ENCODE data around the gene NOL9. TPM values are rescaled to one million over a fixed set of nuclear protein-coding genes. Genes with fewer than 3 reads are reported as not detected.
A peak's percentile ranks its signal among the peaks of the same experiment; 100 is the strongest.

The NOL9 gene
- total and polyA plus RNA-seq, 8 donors, result 2.7 to 150 (median 23.5) TPM

DNA sequence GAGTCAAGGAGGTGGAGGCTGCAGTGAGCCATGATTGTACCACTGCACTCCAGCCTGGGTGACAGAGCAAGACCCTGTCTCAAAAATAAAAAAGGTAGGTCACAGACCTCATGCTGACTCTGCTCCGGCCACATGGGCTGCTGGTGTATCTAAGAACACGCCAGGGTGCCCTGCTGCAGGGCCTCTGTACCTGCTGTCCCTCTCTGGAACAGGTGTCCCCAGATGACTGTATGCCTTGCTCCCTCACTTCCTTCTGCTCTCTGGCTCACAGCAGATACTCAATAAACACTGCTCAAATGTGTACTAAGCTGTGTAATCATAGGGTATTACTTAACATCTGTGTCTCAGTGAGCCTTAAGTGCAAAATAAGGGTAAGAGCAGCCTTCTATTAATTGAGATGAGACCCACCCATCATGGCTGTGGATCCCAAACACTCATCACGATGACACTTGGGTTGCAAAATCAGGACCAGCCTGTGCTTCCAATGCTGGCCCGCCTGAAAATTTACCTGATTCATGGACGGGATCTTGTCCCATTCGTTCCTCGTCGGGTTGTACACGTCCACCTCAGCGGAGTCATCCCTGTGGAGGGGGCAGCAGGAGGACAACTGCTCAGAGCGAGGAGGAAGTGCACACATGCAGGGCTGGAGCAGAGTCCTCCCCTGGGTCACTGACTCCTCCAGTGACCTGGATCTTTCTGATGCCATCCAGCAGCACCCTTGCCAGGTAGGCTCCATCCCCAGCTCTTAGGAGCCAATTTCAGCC is 40.8 kb upstream of the NOL9 start:
- intact Hi-C loops (cut with DNase I; ENCODE audit: low total_unique reads), result no loop called here
- Histone ChIP-seq H3K4me1 (peaks cover 61 to 95% (median 74%) of the 10 kb centered on the region in 4 donors), H3K4me3 (peak overlapping the region in 1 of 4 donors; percentile 98), H3K27me3 (no peaks in the 10 kb centered on the region), H3K27ac (peak overlapping the region in 1 of 5 donors; percentile 22), H3K36me3 (peaks cover 79 to 96% (median 91%) of the 10 kb centered on the region in 4 donors), H3K9me3 (no peaks in the 10 kb centered on the region)
- TF ChIP-seq EP300 (IDR thresholded peaks at IDR 0.05) (no peak), POLR2AphosphoS5 (IDR thresholded peaks at IDR 0.05) (no peak), POLR2A (IDR thresholded peaks at IDR 0.05) (no peak)
- TF ChIP-seq, protein P1, sequence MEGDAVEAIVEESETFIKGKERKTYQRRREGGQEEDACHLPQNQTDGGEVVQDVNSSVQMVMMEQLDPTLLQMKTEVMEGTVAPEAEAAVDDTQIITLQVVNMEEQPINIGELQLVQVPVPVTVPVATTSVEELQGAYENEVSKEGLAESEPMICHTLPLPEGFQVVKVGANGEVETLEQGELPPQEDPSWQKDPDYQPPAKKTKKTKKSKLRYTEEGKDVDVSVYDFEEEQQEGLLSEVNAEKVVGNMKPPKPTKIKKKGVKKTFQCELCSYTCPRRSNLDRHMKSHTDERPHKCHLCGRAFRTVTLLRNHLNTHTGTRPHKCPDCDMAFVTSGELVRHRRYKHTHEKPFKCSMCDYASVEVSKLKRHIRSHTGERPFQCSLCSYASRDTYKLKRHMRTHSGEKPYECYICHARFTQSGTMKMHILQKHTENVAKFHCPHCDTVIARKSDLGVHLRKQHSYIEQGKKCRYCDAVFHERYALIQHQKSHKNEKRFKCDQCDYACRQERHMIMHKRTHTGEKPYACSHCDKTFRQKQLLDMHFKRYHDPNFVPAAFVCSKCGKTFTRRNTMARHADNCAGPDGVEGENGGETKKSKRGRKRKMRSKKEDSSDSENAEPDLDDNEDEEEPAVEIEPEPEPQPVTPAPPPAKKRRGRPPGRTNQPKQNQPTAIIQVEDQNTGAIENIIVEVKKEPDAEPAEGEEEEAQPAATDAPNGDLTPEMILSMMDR (IDR thresholded peaks at IDR 0.05), result no peak
- DNase-seq, result no peak
- 81 to 93% (median 83%) methylated on average over 10 to 11 of the region's 11 CpGs for WGBS, 5 donors

DNA sequence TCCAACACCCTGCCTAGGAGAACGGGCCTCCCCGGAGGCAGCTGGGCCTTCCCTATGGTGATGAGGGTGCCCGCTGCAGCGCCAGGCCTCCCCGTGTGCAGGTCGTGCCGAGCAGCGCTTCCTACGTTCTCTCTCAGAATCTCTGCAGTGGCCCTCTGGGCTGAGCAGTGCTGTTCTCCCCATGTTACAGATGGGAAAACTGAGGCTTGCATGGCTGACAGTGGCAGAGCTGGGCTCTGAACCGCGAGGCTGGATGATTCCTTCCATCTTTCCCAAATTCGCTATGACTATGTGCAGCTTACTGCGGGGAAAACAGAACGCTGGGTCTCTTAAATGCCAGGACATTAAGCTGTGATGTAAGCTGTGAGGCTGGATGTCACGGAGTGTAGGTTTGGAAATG is 39.5 kb upstream of the NOL9 start:
- H3K27ac ChIP-seq, result no peak overlapping the region
- peaks cover 85 to 100% (median 100%) of the 10 kb centered on the region in 4 donors for H3K36me3 ChIP-seq

DNA sequence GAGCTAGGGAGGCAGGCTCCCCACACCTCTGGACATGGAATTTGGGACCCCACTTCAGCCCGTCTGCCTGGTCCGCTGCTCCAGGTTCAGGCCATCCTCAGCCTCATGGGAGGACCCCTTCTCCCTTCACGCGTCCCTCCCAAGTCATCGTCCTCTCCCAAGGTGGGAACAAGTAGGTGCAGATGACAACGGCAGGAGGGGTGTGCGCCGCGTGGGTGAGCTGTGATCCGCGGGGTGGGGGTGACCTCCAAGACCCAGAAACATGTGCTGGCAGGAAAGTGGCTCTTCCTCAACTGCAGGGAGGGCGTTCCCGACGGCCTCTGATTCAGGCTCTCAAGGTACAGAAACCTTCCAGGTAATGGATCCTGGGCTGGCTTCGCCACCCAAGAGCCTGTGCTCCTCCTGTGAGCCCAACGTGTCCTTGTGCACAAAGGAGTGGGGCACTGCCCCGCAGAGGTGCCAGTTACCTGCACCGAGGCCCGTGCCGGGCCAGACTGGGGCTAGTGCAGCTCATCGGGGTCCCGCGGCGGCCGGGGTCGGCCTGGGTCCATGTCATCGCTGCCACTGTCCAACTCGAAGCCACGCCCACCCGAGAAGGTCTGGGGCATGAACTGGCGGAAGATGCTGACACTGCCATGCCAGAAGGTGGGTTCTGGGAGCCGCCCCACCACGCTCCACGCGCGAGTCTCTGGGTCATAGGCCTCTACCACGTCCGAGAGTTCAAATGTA is 38.7 kb upstream of the NOL9 start:
- H3K36me3 ChIP-seq, result peaks cover 85 to 100% (median 100%) of the 10 kb centered on the region in 4 donors
- intact Hi-C loops (cut with DNase I; ENCODE audit: low total_unique reads), result no loop called here
- peaks cover 46 to 90% (median 66%) of the 10 kb centered on the region in 4 donors for H3K4me1 ChIP-seq
- H3K27ac ChIP-seq, result peak overlapping the region in 1 of 5 donors; percentile 27
- no peaks in the 10 kb centered on the region for H3K27me3 ChIP-seq
- no peak overlapping the region for H3K4me3 ChIP-seq
- H3K9me3 ChIP-seq, result no peaks in the 10 kb centered on the region
- DNase-seq, result no peak
- WGBS, 5 donors, result 91 to 94% (median 92%) methylated on average over 22 to 38 of the region's 38 CpGs
- TF ChIP-seq POLR2A (IDR thresholded peaks at IDR 0.05) (no peak), EP300 (IDR thresholded peaks at IDR 0.05) (no peak)

More for the DNA sequence above, 39.5 kb upstream of the NOL9 start:
- Histone ChIP-seq H3K27me3 (no peaks in the 10 kb centered on the region), H3K9me3 (no peaks in the 10 kb centered on the region), H3K4me1 (peaks cover 48 to 90% (median 66%) of the 10 kb centered on the region in 4 donors), H3K4me3 (no peak overlapping the region)
- intact Hi-C loops (cut with DNase I; ENCODE audit: low total_unique reads), result no loop called here
- TF ChIP-seq POLR2A (IDR thresholded peaks at IDR 0.05) (no peak), POLR2AphosphoS5 (IDR thresholded peaks at IDR 0.05) (no peak)
- 92 to 96% (median 93%) methylated on average over 6 to 15 of the region's 15 CpGs for WGBS, 5 donors
- no peak for DNase-seq

DNA sequence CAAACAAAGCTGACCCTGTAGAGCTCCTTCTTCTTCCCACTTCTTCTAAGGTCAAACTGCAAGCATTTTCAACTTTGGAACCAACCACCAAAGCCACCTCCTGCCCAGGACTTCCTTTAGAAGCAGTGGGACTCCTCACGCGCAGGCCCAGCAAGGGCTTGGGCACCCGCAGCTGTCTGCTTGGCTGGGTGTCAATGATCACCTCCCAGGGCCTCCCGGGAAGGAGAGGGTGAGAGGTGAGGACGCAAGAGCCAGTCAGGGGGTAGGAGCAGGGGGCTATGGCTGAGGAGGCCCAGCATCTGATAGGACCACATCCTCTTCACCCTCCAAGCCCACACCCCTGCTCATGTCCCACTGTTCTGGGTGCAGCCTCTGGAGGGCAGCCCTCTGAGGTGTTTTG is 38.1 kb upstream of the NOL9 start:
- peak overlapping the region in 1 of 5 donors; percentile 27 for H3K27ac ChIP-seq
- H3K4me3 ChIP-seq, result no peak overlapping the region
- intact Hi-C loops (cut with DNase I; ENCODE audit: low total_unique reads), result no loop called here
- WGBS, 5 donors, result 23 to 51% (median 43%) methylated on average over 5 of the region's 5 CpGs
- peaks cover 45 to 90% (median 66%) of the 10 kb centered on the region in 4 donors for H3K4me1 ChIP-seq
- no peak for DNase-seq
- H3K27me3 ChIP-seq, result no peaks in the 10 kb centered on the region
- TF ChIP-seq, protein P1 (IDR thresholded peaks at IDR 0.05), result no peak
- TF ChIP-seq POLR2AphosphoS5 (IDR thresholded peaks at IDR 0.05), result no peak
- TF ChIP-seq POLR2A (IDR thresholded peaks at IDR 0.05), result no peak
- no peak for TF ChIP-seq EP300 (IDR thresholded peaks at IDR 0.05)
- no peaks in the 10 kb centered on the region for H3K9me3 ChIP-seq
- peaks cover 79 to 100% (median 100%) of the 10 kb centered on the region in 4 donors for H3K36me3 ChIP-seq

DNA sequence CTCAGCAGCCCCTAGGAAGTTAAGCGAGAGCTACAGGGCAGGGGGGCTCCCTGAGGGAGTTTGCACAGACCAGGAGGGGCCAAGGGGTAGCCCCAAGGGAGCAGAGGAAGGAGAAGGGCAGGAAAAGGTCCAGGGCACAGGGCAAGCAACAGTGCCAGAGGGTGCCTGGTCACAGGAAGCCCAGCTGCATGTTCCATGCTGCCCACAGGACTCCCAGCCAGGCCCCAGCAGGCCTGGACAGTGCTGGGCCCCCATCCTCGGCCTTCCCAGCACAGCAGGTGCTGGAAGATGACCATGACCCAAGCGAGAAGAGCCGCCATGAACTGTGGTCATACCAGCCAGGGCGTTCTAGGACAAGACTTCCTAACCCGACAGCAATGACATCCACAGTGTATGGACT is 37.3 kb upstream of the NOL9 start:
- 82 to 91% (median 88%) methylated on average over 6 of the region's 6 CpGs for WGBS, 5 donors
- intact Hi-C loops (cut with DNase I; ENCODE audit: low total_unique reads), result no loop called here
- no peaks in the 10 kb centered on the region for H3K9me3 ChIP-seq
- no peak for DNase-seq
- H3K27me3 ChIP-seq, result no peaks in the 10 kb centered on the region
- H3K27ac ChIP-seq, result peak overlapping the region in 2 of 5 donors; percentile 18 to 27
- H3K36me3 ChIP-seq, result peaks cover 72 to 100% (median 99%) of the 10 kb centered on the region in 4 donors
- TF ChIP-seq, protein P1 (IDR thresholded peaks at IDR 0.05), result no peak
- TF ChIP-seq POLR2AphosphoS5 (IDR thresholded peaks at IDR 0.05) (no peak), EP300 (IDR thresholded peaks at IDR 0.05) (no peak), POLR2A (IDR thresholded peaks at IDR 0.05) (no peak)
- H3K4me3 ChIP-seq, result no peak overlapping the region
- H3K4me1 ChIP-seq, result peaks cover 43 to 90% (median 66%) of the 10 kb centered on the region in 4 donors

All from stomach (tissue), 9 donors.